Kidney (tissue), 14 donors: Measurements from ENCODE around the gene SLC39A11. TPM values are rescaled to one million over a fixed set of nuclear protein-coding genes. Genes with fewer than 3 reads are reported as not detected.

ENCODE experiments used
- DNase-seq, 5 donors: peaks; one replicate each; pipeline ENCODE4 v3.0.0-alpha.2; 2013 to 2020
- FAIRE-seq: peaks from 2 replicates; lab custom pipeline; 2012; peaks lifted over from hg19 to GRCh38; lab: Jason Lieb, UNC
- H3K27ac ChIP-seq, 2 donors: one replicate each; pipeline ENCODE4 v1.7.0; 2013; ENCODE audit warnings: low read depth in 2 of 2, low read length in 2 of 2, inconsistent platforms in 1 of 2
- H3K27me3 ChIP-seq: one replicate; pipeline ENCODE4 v1.7.1; 2013; ENCODE audit warnings: low read length, inconsistent platforms; ENCODE audit not compliant: control insufficient read depth, insufficient read depth
- H3K36me3 ChIP-seq, 3 donors: one replicate each; pipeline versions ENCODE4 v1.7.0 to v1.7.1; 2013; ENCODE audit warnings: low read length in 3 of 3, control low read depth in 1 of 3, inconsistent platforms in 1 of 3; ENCODE audit not compliant: insufficient read depth in 3 of 3, control insufficient read depth in 2 of 3
- H3K4me1 ChIP-seq, 3 donors: one replicate each; pipeline versions ENCODE4 v1.7.0 to v1.7.1; 2013; ENCODE audit warnings: low read length in 3 of 3, inconsistent platforms in 1 of 3, low read depth in 1 of 3; ENCODE audit not compliant: control insufficient read depth in 2 of 3, insufficient read depth in 2 of 3
- H3K4me3 ChIP-seq, 3 donors: one replicate each; pipeline versions ENCODE4 v1.7.0 to v1.8.1; 2013; ENCODE audit warnings: low read length in 3 of 3, control low read depth in 1 of 3, inconsistent platforms in 1 of 3
- H3K9ac ChIP-seq, 3 donors: one replicate each; pipeline versions ENCODE4 v1.7.0 to v1.7.1; 2013; ENCODE audit warnings: low read length in 3 of 3, control low read depth in 1 of 3, inconsistent platforms in 1 of 3
- H3K9me3 ChIP-seq, 3 donors: one replicate each; pipeline versions ENCODE4 v1.7.0 to v1.7.1; 2013; ENCODE audit warnings: low read length in 3 of 3, control low read depth in 1 of 3, inconsistent platforms in 1 of 3; ENCODE audit not compliant: control insufficient read depth in 2 of 3, insufficient read depth in 1 of 3
- intact Hi-C: fragments of 100-400 bp; cut with DNase I; formaldehyde crosslinking; loops from one replicate; pipeline ENCODE4 v1.11.1; 2022
- polyA plus RNA-seq: library from polyadenylated mRNA; stranded (reverse); fragments of 350-450 nt; fragmentation: Illumina TruSeq; extraction: RNeasy Lipid Tissue Mini Kit (QIAGEN cat#74804); gene quantifications from one replicate; pipeline ENCODE4 v1.2.3, GENCODE V29; 2014; ENCODE audit warnings: low read depth, low replicate concordance; ENCODE audit not compliant: insufficient read depth
- total RNA-seq: library from RNA; stranded (reverse); fragmentation: NEBNext Ultra II Directional; extraction: Animal tissue kit (Norgen Biotek cat#: 25700); gene quantifications from one replicate; pipeline ENCODE4 v1.2.1, GENCODE V29; 2021
- TF ChIP-seq, protein P1 (sequence below): IDR thresholded peaks from 3 replicates; pipeline ENCODE4 v1.5.1; 2012; ENCODE audit warnings: mild to moderate bottlenecking, moderate library complexity, borderline replicate concordance; ENCODE audit not compliant: insufficient read depth; ENCODE audit errors: extremely low read depth
- donor health status: control.
- donor health status: control.
- donor health status: control.
- donor health status: control.
- donor health status: control.
- donor health status: DM: yes; HTN: yes; CAD: no.
- donor health status: Normal renal cell carcinoma (clear cell type).

The SLC39A11 gene
- total and polyA plus RNA-seq, 2 donors from 2014 or later = 19.7 to 37.2 TPM

DNA sequence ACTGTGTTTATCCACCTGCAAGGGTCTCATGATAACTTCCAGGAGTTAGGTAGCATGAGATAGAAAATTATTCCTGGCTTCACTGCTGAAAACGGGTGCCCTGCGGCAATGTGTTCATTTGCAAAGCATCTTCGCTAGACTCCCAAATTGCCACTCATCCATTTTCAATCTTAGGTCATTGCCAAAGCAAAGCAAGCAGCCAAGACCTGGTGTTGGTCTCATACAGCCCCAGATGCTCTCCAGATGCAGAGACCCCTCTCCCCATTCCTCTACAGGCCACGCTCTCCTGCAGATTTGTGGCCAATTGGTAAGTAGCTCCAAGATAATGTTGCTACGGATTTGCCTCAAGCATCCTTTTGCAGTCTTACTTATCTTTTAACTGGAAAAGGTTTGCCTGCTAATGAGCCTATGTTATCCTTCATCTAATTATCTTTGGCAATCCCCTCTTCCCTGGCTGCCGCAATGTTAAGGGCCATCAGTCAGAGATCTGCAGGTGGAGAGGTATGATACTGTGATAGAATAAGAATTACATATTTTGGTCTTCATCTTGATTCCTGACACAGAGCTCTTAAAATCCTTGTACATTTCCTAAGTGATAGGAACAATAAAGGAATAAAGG lies 222.0 kb downstream of the SLC39A11 start:
- H3K4me3 ChIP-seq = no peak overlapping the region
- H3K9me3 ChIP-seq = no peaks in the 10 kb centered on the region
- H3K27ac ChIP-seq = no peak overlapping the region
- DNase-seq (no peak), FAIRE-seq (no peak)
- no peaks in the 10 kb centered on the region for H3K27me3 ChIP-seq
- TF ChIP-seq, protein P1, sequence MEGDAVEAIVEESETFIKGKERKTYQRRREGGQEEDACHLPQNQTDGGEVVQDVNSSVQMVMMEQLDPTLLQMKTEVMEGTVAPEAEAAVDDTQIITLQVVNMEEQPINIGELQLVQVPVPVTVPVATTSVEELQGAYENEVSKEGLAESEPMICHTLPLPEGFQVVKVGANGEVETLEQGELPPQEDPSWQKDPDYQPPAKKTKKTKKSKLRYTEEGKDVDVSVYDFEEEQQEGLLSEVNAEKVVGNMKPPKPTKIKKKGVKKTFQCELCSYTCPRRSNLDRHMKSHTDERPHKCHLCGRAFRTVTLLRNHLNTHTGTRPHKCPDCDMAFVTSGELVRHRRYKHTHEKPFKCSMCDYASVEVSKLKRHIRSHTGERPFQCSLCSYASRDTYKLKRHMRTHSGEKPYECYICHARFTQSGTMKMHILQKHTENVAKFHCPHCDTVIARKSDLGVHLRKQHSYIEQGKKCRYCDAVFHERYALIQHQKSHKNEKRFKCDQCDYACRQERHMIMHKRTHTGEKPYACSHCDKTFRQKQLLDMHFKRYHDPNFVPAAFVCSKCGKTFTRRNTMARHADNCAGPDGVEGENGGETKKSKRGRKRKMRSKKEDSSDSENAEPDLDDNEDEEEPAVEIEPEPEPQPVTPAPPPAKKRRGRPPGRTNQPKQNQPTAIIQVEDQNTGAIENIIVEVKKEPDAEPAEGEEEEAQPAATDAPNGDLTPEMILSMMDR = no peak
- H3K9ac ChIP-seq = no peak overlapping the region
- intact Hi-C loops = no loop called here
- no peaks in the 10 kb centered on the region for H3K36me3 ChIP-seq
- no peaks in the 10 kb centered on the region for H3K4me1 ChIP-seq

DNA sequence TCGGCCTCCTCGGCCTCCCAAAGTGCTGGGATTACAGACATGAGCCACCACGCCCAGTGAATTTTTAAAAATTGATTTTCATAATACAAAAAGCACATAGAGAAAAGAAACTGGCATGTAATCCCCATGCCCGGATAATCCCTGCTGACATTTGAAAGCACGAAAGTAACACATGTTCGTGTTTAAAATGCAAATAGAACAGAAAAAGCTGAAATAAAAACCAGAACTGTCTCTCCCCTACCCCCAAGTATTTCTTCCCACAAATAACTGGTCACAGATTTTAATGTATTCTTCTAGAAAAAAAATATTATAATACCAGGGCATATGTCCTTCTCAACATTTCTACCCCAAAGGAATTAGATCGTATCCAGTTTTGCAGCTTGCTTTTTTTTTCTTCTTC lies 222.9 kb downstream of the SLC39A11 start:
- no peaks in the 10 kb centered on the region for H3K27me3 ChIP-seq

DNA sequence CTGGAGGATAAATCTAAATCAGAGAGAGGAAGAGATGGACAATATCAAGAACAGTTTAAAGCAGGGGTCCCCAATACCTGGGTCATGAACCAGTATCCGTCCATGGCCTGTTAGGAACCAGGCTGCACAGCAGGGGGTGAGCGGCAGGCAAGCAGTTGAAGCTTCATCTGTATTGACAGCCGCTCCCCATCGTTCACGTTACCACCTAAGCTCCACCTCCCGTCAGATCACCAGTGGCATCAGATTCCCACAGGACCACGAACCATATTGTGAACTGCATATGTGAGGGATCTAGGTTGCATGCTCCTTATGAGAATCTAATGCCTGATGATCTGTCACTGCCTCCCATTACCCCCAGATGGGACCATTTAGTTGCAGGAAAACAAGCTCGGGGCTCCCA lies 226.5 kb downstream of the SLC39A11 start:
- intact Hi-C loops = no loop called here
- no peaks in the 10 kb centered on the region for H3K27me3 ChIP-seq
- TF ChIP-seq, protein P1 = no peak
- H3K27ac ChIP-seq = no peak overlapping the region
- no peaks in the 10 kb centered on the region for H3K9me3 ChIP-seq
- FAIRE-seq = no peak
- H3K9ac ChIP-seq = no peak overlapping the region
- DNase-seq = no peak
- H3K4me1 ChIP-seq = no peaks in the 10 kb centered on the region
- no peaks in the 10 kb centered on the region for H3K36me3 ChIP-seq
- no peak overlapping the region for H3K4me3 ChIP-seq

More for the DNA sequence above, 222.9 kb downstream of the SLC39A11 start:
- H3K4me3 ChIP-seq = no peak overlapping the region
- TF ChIP-seq, protein P1 = no peak
- intact Hi-C loops = no loop called here
- no peaks in the 10 kb centered on the region for H3K36me3 ChIP-seq
- H3K4me1 ChIP-seq = no peaks in the 10 kb centered on the region
- H3K9ac ChIP-seq = no peak overlapping the region
- no peak for FAIRE-seq
- no peak for DNase-seq
- no peaks in the 10 kb centered on the region for H3K9me3 ChIP-seq
- no peak overlapping the region for H3K27ac ChIP-seq
